H1 (cell line): ENCODE results near the gene TP53RK. TPM values are rescaled to one million over a fixed set of nuclear protein-coding genes. Genes with fewer than 3 reads are reported as not detected.

Experiments
- CTCF ChIA-PET: fragments of 300-600 bp; sonication (Branson Sonifier 250); formaldehyde crosslinking; loops from one replicate; lab custom pipeline; 2021; ENCODE audit not compliant: partially characterized antibody; lab: Charles Lee
- POLR2A ChIA-PET: fragments of 300-600 bp; sonication (Branson Sonifier 250); formaldehyde crosslinking; loops from one replicate; lab custom pipeline; 2021; ENCODE audit warnings: inconsistent platforms; ENCODE audit not compliant: partially characterized antibody; lab: Charles Lee
- DNase-seq, 2 experiments: peaks; one replicate each; pipeline versions ENCODE4 v3.0.0 to v3.0.0-alpha.2; 2010 to 2022; ENCODE audit warnings: low spot score in 2 of 2, low read depth in 1 of 2, mixed read lengths in 1 of 2
- FAIRE-seq: peaks from 2 replicates; lab custom pipeline; 2011; peaks lifted over from hg19 to GRCh38; lab: Jason Lieb, UNC
- H2AFZ ChIP-seq: 2 replicates; pipeline ENCODE4 v1.8.1; 2012; ENCODE audit warnings: low read length, inconsistent platforms
- H2AK5ac ChIP-seq: 2 replicates; pipeline ENCODE4 v1.6.1; 2013; ENCODE audit warnings: low read depth, low read length
- H2BK120ac ChIP-seq: replicated peaks from 2 replicates; pipeline ENCODE3; 2013; ENCODE audit warnings: low read depth, low read length, inconsistent platforms
- H2BK12ac ChIP-seq: 2 replicates; pipeline ENCODE4 v1.6.1; 2013; ENCODE audit warnings: low read depth, low read length
- H2BK15ac ChIP-seq: 2 replicates; pipeline ENCODE4 v1.6.1; 2013; ENCODE audit warnings: low read length
- H2BK20ac ChIP-seq: 2 replicates; pipeline ENCODE4 v1.6.1; 2013; ENCODE audit warnings: low read length
- H2BK5ac ChIP-seq: 2 replicates; pipeline ENCODE4 v1.6.1; 2013; ENCODE audit warnings: low read depth, low read length
- H3K14ac ChIP-seq: 2 replicates; pipeline ENCODE4 v1.6.1; 2013; ENCODE audit warnings: inconsistent platforms; ENCODE audit not compliant: insufficient read length
- H3K18ac ChIP-seq: 2 replicates; pipeline ENCODE4 v1.6.1; 2013; ENCODE audit warnings: low read length; ENCODE audit errors: extremely low read depth
- H3K23ac ChIP-seq: 2 replicates; pipeline ENCODE4 v1.6.1; 2013; ENCODE audit warnings: inconsistent platforms; ENCODE audit not compliant: insufficient read length
- H3K23me2 ChIP-seq: 2 replicates; pipeline ENCODE4 v1.6.1; 2013; ENCODE audit warnings: low read depth, low read length
- H3K27ac ChIP-seq: 2 replicates; pipeline ENCODE4 v1.6.1; 2011; ENCODE audit warnings: low read depth, low read length, inconsistent platforms
- H3K27me3 ChIP-seq, 4 experiments: replicated peaks in 1 of 4; 1 replicate in 1 of 4; 2 replicates in 3 of 4; pipeline versions ENCODE4 v1.6.1 to v1.8.1; 2011 to 2013; ENCODE audit warnings: low read length in 3 of 4, mild to moderate bottlenecking in 3 of 4, inconsistent platforms in 2 of 4, mixed read lengths in 2 of 4, moderate library complexity in 1 of 4; ENCODE audit not compliant: control insufficient read depth in 3 of 4, insufficient read depth in 3 of 4; ENCODE audit errors: extremely low read depth in 1 of 4
- H3K36me3 ChIP-seq, 4 experiments: 2 replicates each; pipeline versions ENCODE4 v1.6.1 to v1.8.1; 2011 to 2013; ENCODE audit warnings: mild to moderate bottlenecking in 4 of 4, low read length in 3 of 4, moderate library complexity in 2 of 4, control low read depth in 1 of 4, inconsistent platforms in 1 of 4; ENCODE audit not compliant: insufficient read depth in 4 of 4, control insufficient read depth in 2 of 4
- H3K4ac ChIP-seq: replicated peaks from 2 replicates; pipeline ENCODE3; 2013; ENCODE audit warnings: low read length, low read depth, mixed read lengths, inconsistent platforms; ENCODE audit not compliant: insufficient read length
- H3K4me1 ChIP-seq, 4 experiments: replicated peaks in 1 of 4; 1 replicate in 1 of 4; 2 replicates in 3 of 4; pipeline versions ENCODE4 v1.6.1 to v1.8.1; 2011 to 2013; ENCODE audit warnings: low read length in 3 of 4, inconsistent platforms in 2 of 4, mixed read lengths in 1 of 4; ENCODE audit not compliant: insufficient read depth in 4 of 4, control insufficient read depth in 3 of 4
- H3K4me2 ChIP-seq, 2 experiments: 2 replicates each; pipeline versions ENCODE4 v1.6.1 to v1.8.1; 2011 to 2013; ENCODE audit warnings: low read depth in 2 of 2, low read length in 2 of 2, control low read depth in 1 of 2, inconsistent platforms in 1 of 2, mild to moderate bottlenecking in 1 of 2; ENCODE audit not compliant: insufficient read depth in 1 of 2
- H3K4me3 ChIP-seq, 4 experiments: fragments of 200-600, 300-600 bp in 1 of 4; sonication (generic), shearing (Covaris generic), sonication (Bioruptor Twin) in 1 of 4; 2 replicates each; pipeline versions ENCODE4 v1.5.1 to v1.8.1; 2011 to 2016; ENCODE audit warnings: low read length in 4 of 4, low read depth in 3 of 4, control low read depth in 2 of 4, inconsistent platforms in 2 of 4, mild to moderate bottlenecking in 2 of 4, mixed read lengths in 1 of 4, moderate library complexity in 1 of 4; ENCODE audit not compliant: insufficient read depth in 2 of 4; ENCODE audit errors: extremely low read depth in 1 of 4
- H3K56ac ChIP-seq: replicated peaks from 2 replicates; pipeline ENCODE3; 2013; ENCODE audit warnings: low read depth, mild to moderate bottlenecking, mixed read lengths, low read length, inconsistent platforms; ENCODE audit not compliant: insufficient read length
- H3K79me1 ChIP-seq: 2 replicates; pipeline ENCODE4 v1.6.1; 2013; ENCODE audit warnings: low read depth, low read length, control low read depth
- H3K79me2 ChIP-seq, 2 experiments: 2 replicates each; pipeline versions ENCODE4 v1.6.1 to v1.8.1; 2012 to 2013; ENCODE audit warnings: low read length in 2 of 2, mild to moderate bottlenecking in 2 of 2, inconsistent platforms in 1 of 2; ENCODE audit not compliant: insufficient read depth in 2 of 2, control insufficient read depth in 1 of 2
- H3K9ac ChIP-seq, 4 experiments: replicated peaks in 1 of 4; 1 replicate in 1 of 4; 2 replicates in 3 of 4; pipeline versions ENCODE4 v1.6.1 to v1.8.1; 2011 to 2013; ENCODE audit warnings: low read depth in 3 of 4, low read length in 3 of 4, control low read depth in 2 of 4, mild to moderate bottlenecking in 2 of 4, moderate library complexity in 2 of 4, inconsistent platforms in 1 of 4; ENCODE audit errors: extremely low read depth in 1 of 4
- H3K9me3 ChIP-seq, 2 experiments: 2 replicates each; pipeline versions ENCODE4 v1.6.1 to v1.8.1; 2012 to 2013; ENCODE audit warnings: mild to moderate bottlenecking in 2 of 2, moderate library complexity in 2 of 2, control low read depth in 1 of 2, inconsistent platforms in 1 of 2, low read depth in 1 of 2, low read length in 1 of 2, mixed read lengths in 1 of 2; ENCODE audit not compliant: insufficient read depth in 2 of 2
- H4K20me1 ChIP-seq, 2 experiments: replicated peaks in 1 of 2; 2 replicates each; pipeline versions ENCODE3 to v1.8.1; 2011 to 2013; ENCODE audit warnings: inconsistent platforms in 2 of 2, low read length in 2 of 2, mild to moderate bottlenecking in 1 of 2; ENCODE audit not compliant: insufficient read depth in 2 of 2, control insufficient read depth in 1 of 2
- H4K5ac ChIP-seq: 2 replicates; pipeline ENCODE4 v1.6.1; 2013; ENCODE audit warnings: low read length, low read depth, mixed read lengths, inconsistent platforms; ENCODE audit not compliant: insufficient read length
- H4K8ac ChIP-seq: 2 replicates; pipeline ENCODE4 v1.8.0; 2013; ENCODE audit warnings: mild to moderate bottlenecking, moderate library complexity, low read length, inconsistent platforms; ENCODE audit not compliant: insufficient read depth; ENCODE audit errors: extremely low read depth
- H4K91ac ChIP-seq: replicated peaks from 2 replicates; pipeline ENCODE3; 2013; ENCODE audit warnings: low read length, mixed read lengths, inconsistent platforms; ENCODE audit not compliant: insufficient read length
- HDAC6 ChIP-seq: IDR thresholded peaks from one replicate; pipeline ENCODE4 v1.7.1; 2012; ENCODE audit warnings: low read depth, mild to moderate bottlenecking, inconsistent platforms, low read length, moderate library complexity
- KDM1A ChIP-seq: fragments of 200-600, 300-600 bp; sonication (generic); IDR thresholded peaks from 2 replicates; pipeline ENCODE4 v1.7.1; 2016; ENCODE audit warnings: mild to moderate bottlenecking, low read length, borderline replicate concordance
- KDM4A ChIP-seq: IDR thresholded peaks from one replicate; pipeline ENCODE4 v1.7.1; 2012; ENCODE audit warnings: low read depth, mild to moderate bottlenecking, moderate library complexity, low read length, inconsistent platforms; ENCODE audit not compliant: severe bottlenecking
- KDM5A ChIP-seq: fragments of 200-600 bp; IDR thresholded peaks from 2 replicates; pipeline ENCODE4 v1.7.1; 2012; ENCODE audit warnings: mild to moderate bottlenecking, low read length, inconsistent platforms, mixed read lengths
- MAX ChIP-seq: IDR thresholded peaks from 2 replicates; pipeline ENCODE4 v1.6.1; 2012; ENCODE audit warnings: inconsistent platforms
- NANOG ChIP-seq: IDR thresholded peaks from 2 replicates; pipeline ENCODE4 v1.6.1; 2011; ENCODE audit warnings: low read length, low read depth, mild to moderate bottlenecking, inconsistent platforms; ENCODE audit not compliant: insufficient read depth, poor library complexity, severe bottlenecking
- POLR2A ChIP-seq, 2 experiments: IDR thresholded peaks; 1 replicate in 1 of 2; 2 replicates in 1 of 2; pipeline ENCODE4 v1.6.1; 2011; ENCODE audit warnings: low read depth in 2 of 2, low read length in 2 of 2, mild to moderate bottlenecking in 2 of 2; ENCODE audit errors: control extremely low read depth in 1 of 2
- SP4 ChIP-seq: IDR thresholded peaks from 2 replicates; pipeline ENCODE4 v1.6.1; 2012; ENCODE audit warnings: low read length, inconsistent platforms
- TBP ChIP-seq: IDR thresholded peaks from 2 replicates; pipeline ENCODE4 v1.6.1; 2011; ENCODE audit warnings: low read depth, low read length, improper control_type of control experiment
- WGBS, 2 experiments: shearing (Covaris generic) in 1 of 2; methylation state at CpG; one replicate each; pipeline versions ENCODE4 v1.1.6 to v1.1.7; 2013 to 2015; ENCODE audit warnings: low lambda C conversion rate in 2 of 2, mixed read lengths in 2 of 2, inconsistent platforms in 1 of 2, low coverage in 1 of 2, missing lambda C conversion rate in 1 of 2; ENCODE audit not compliant: insufficient replicate concordance in 2 of 2, insufficient coverage in 1 of 2, insufficient read length in 1 of 2; ENCODE audit errors: extremely low coverage in 1 of 2, missing lambda C conversion rate in 1 of 2; 5-methylcytosine and 5-hydroxymethylcytosine counted together
- polyA plus RNA-seq, 7 experiments: library from polyadenylated mRNA; depleted of rRNA in 3 of 7; stranded (reverse) in 5 of 7; unstranded in 2 of 7; fragments of >200 nt in 5 of 7; fragments of 200-250 nt in 2 of 7; gene quantifications; 1 replicate in 5 of 7; 2 replicates in 1 of 7; 4 replicates in 1 of 7; pipeline versions ENCODE4 v1.2.1 to v1.2.3, GENCODE V29; 2011 to 2013; ENCODE audit warnings: missing spikeins in 2 of 7, mixed read lengths in 2 of 7
- total RNA-seq: library from RNA; stranded (reverse); fragmentation: NEBNext Ultra II Directional; extraction: Animal tissue kit (Norgen Biotek cat#: 25700); gene quantifications from 2 replicates; pipeline ENCODE4 v1.2.1, GENCODE V29; 2021
- TF ChIP-seq, protein P1 (sequence below): IDR thresholded peaks from 2 replicates; pipeline ENCODE4 v1.6.1; 2012; ENCODE audit warnings: inconsistent platforms

The TP53RK gene
- total and polyA plus RNA-seq, 2 of the 8 experiments (the other 6 are each of a cell fraction or from before 2014, with no cell fraction given): 8.5 to 16.3 TPM

GRCh38 chr20:46683939-46684750, 5.1 kb downstream of the TP53RK start:
- Histone ChIP-seq H3K4me1 (peaks cover 14 to 28% (median 17%) of the 10 kb centered on the region in 4 experiments), H3K4me2 (peak overlapping the region; percentile 70 to 97), H3K23me2 (peaks cover 8% of the 10 kb centered on the region), H3K27me3 (no peaks in the 10 kb centered on the region), H2AK5ac (no peak overlapping the region; the same call in 1 of the 2 replicates), H3K23ac (no peak overlapping the region), H3K18ac (peak overlapping the region; percentile 55; the same call in 1 of the 2 replicates), H3K9me3 (no peaks in the 10 kb centered on the region), H4K8ac (no peak overlapping the region), H2BK120ac (no peak overlapping the region), H3K9ac (peak overlapping the region in 3 of 4 experiments; percentile 65 to 96 (median 74); a peak in 6 of 7 replicates), H3K27ac (peak overlapping the region; percentile 76), H4K20me1 (peaks cover 0 to 3% of the 10 kb centered on the region in 2 experiments), H3K14ac (no peak overlapping the region), H2BK15ac (no peak overlapping the region), H3K4me3 (peak overlapping the region; percentile 36 to 81 (median 55)), H2BK5ac (peak overlapping the region; percentile 46), H3K36me3 (peaks cover 2 to 33% (median 14%) of the 10 kb centered on the region in 4 experiments; a peak in 7 of 8 replicates), H2AFZ (no peak overlapping the region), H4K5ac (no peak overlapping the region), H2BK20ac (no peak overlapping the region), H3K79me1 (peaks cover 8% of the 10 kb centered on the region; the same call in 1 of the 2 replicates), H3K56ac (no peak overlapping the region), H4K91ac (peak overlapping the region; percentile 25), H2BK12ac (peak overlapping the region; percentile 53; the same call in 1 of the 2 replicates), H3K79me2 (peaks cover 10 to 74% of the 10 kb centered on the region in 2 experiments), H3K4ac (no peak overlapping the region)
- peak in 1 of 2 experiments; percentile 79 for DNase-seq
- no peak for FAIRE-seq
- 20% methylated on average over 23 of the region's 23 CpGs; no CpG with 5 or more reads in 1 of the 2 experiments for WGBS, 2 experiments
- CTCF ChIA-PET: interaction anchor here (1.2 to 3.2 kb wide), 6 partner anchors 13 to 135 kb away, joined by 4 to 13 read pairs (median 8); partner anchors contain the start of gene OCSTAMP
- POLR2A ChIA-PET: interaction anchor here (0.6 to 5.7 kb wide), 25 partner anchors 9 to 226 kb away, joined by 3 to 36 read pairs (median 4); partner anchors contain the start of gene ZNF334
- TF ChIP-seq POLR2A (IDR thresholded peaks at IDR 0.05; ENCODE audit: control extremely low read depth in 1 of 2, low read depth in 2 of 2, low read length in 2 of 2): peak; percentile 76 to 84
- TF ChIP-seq, protein P1, sequence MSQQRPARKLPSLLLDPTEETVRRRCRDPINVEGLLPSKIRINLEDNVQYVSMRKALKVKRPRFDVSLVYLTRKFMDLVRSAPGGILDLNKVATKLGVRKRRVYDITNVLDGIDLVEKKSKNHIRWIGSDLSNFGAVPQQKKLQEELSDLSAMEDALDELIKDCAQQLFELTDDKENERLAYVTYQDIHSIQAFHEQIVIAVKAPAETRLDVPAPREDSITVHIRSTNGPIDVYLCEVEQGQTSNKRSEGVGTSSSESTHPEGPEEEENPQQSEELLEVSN: peak; percentile 88
- TF ChIP-seq TBP: peak; percentile 87
- TF ChIP-seq SP4: peak; percentile 75; the same call in 1 of the 2 replicates
- TF ChIP-seq KDM4A: peak; percentile 45
- 0 out of 2 replicates have a peak, but pooled peaks have one; percentile 9 for TF ChIP-seq KDM1A
- peak; percentile 88 for TF ChIP-seq MAX
- no peak for TF ChIP-seq KDM5A
- no peak for TF ChIP-seq HDAC6
- TF ChIP-seq NANOG: no peak
